Heart left ventricle (tissue), 16 donors: ENCODE data around the gene LPP. TPM values are rescaled to one million over a fixed set of nuclear protein-coding genes. Genes with fewer than 3 reads are reported as not detected.
"Not testable (repeated sequence)": the region's sequence is repeated elsewhere in the genome, so short reads cannot be mapped to it uniquely, and the experiment has no call there.

Source experiments
- ATAC-seq, 4 donors: fragments of 200-7000 bp; cut with Tn5 transposase; one replicate each; pipeline ENCODE4 v1.9.1; 2020 to 2022; ENCODE audit warnings: moderate library complexity in 4 of 4, mild to moderate bottlenecking in 3 of 4, moderate number of reproducible peaks in 1 of 4
- DNase-seq, 5 donors: peaks; one replicate each; pipeline ENCODE4 v3.0.0-alpha.2; 2020
- H3K27ac ChIP-seq, 12 donors: fragments of 200-600 bp; sonication (generic) in 4 of 12; one replicate each; pipeline versions ENCODE4 v1.5.0 to v1.8.0; 2016 to 2022; ENCODE audit warnings: mild to moderate bottlenecking in 2 of 12
- H3K27me3 ChIP-seq, 9 donors: fragments of 200-600 bp; sonication (generic) in 2 of 9; one replicate each; pipeline versions ENCODE4 v1.5.1 to v1.8.0; 2016 to 2022; ENCODE audit warnings: mild to moderate bottlenecking in 3 of 9
- H3K36me3 ChIP-seq, 9 donors: fragments of 200-600 bp; sonication (generic) in 2 of 9; one replicate each; pipeline versions ENCODE4 v1.5.0 to v1.8.0; 2018 to 2022; ENCODE audit warnings: mild to moderate bottlenecking in 2 of 9
- H3K4me1 ChIP-seq, 12 donors: fragments of 200-600 bp; sonication (generic) in 4 of 12; one replicate each; pipeline versions ENCODE4 v1.5.0 to v1.8.0; 2016 to 2022; ENCODE audit warnings: mild to moderate bottlenecking in 3 of 12
- H3K4me3 ChIP-seq, 12 donors: fragments of 200-600 bp; sonication (generic) in 4 of 12; one replicate each; pipeline versions ENCODE4 v1.5.0 to v1.8.0; 2017 to 2022; ENCODE audit warnings: mild to moderate bottlenecking in 9 of 12, moderate library complexity in 4 of 12
- H3K9me3 ChIP-seq, 12 donors: fragments of 200-600 bp; sonication (generic) in 4 of 12; one replicate each; pipeline versions ENCODE4 v1.5.0 to v1.8.0; 2016 to 2022; ENCODE audit warnings: mild to moderate bottlenecking in 1 of 12
- CTCF ChIP-seq, 12 donors: fragments of 200-600 bp; sonication (generic) in 4 of 12; IDR thresholded peaks; one replicate each; pipeline versions ENCODE4 v1.5.0 to v1.8.0; 2018 to 2022; ENCODE audit warnings: antibody characterized with exemption in 12 of 12, mild to moderate bottlenecking in 5 of 12
- POLR2A ChIP-seq, 2 donors: fragments of 450-650 bp; IDR thresholded peaks; one replicate each; pipeline ENCODE4 v1.6.1; 2017; ENCODE audit warnings: antibody characterized with exemption in 2 of 2, mild to moderate bottlenecking in 2 of 2, moderate library complexity in 2 of 2
- WGBS, 4 donors: extraction: QIAGEN DNeasy Blood & Tissue Kit in 2 of 4; methylation state at CpG; one replicate each; pipeline versions ENCODE4 v1.1.5 to v1.1.7; 2013 to 2018; 5-methylcytosine and 5-hydroxymethylcytosine counted together
- intact Hi-C, 10 donors: fragments of 100-400 bp; cut with DNase I; formaldehyde crosslinking; loops; one replicate each; pipeline versions ENCODE4 v1.11.1 to v1.14.2; 2022
- polyA plus RNA-seq, 2 donors: library from polyadenylated mRNA; stranded (reverse); fragments of 200-250 nt; gene quantifications; one replicate each; pipeline ENCODE4 v1.2.3, GENCODE V29; 2013
- total RNA-seq, 9 donors: library from RNA; depleted of rRNA in 2 of 9; stranded (reverse); fragments of >200 nt in 2 of 9; fragmentation: NEBNext Ultra II Directional in 3 of 9; extraction: Animal tissue kit (Norgen Biotek cat#: 25700) in 3 of 9; gene quantifications; one replicate each; pipeline versions ENCODE4 v1.1.0 to v1.2.4, GENCODE V29; 2016 to 2023
- donor health status: ischemic (EF 13 %, LVEDD 7.1; RV severe dilation, severe dysfunction).
- donor health status: healthy with polysubstance abuse.
- donor health status: DM: no; HTN: yes; CAD: no.
- donor health status: DM: no; HTN: no; CAD: no.
- donor health status: ischemic (EF 25% LVEDD 6.9; RV normal size, moderate dysfunction).
- donor health status: ischemic (EF 25% LVEDD 5.7; RV mildly dilated, moderate dysfunction).
- donor health status: healthy.
- donor health status: DM: yes; HTN: yes; CAD: no.
- donor health status: ischemic (EF 35%, LVEDD 5.7; RV mildly dilated, moderate dysfunction).
- donor health status: nonischemic (EF 11% LVEDD 7.7; RV severe dilation, severe dysfunction).
- donor health status: DM: yes; HTN: yes; CAD: no.
- donor health status: PGD.
- donor health status: ischemic (EF 29% LVEDD 5.4; RV normal size, mild dysfunction).
- donor health status: nonischemic (EF 23%, LVEDD 6.1; RV moderate dilation, normal function).

Gene LPP
- total and polyA plus RNA-seq, 11 donors, result 9.2 to 178 (median 100) TPM

- no peak for DNase-seq
- WGBS, 4 donors, result 56 to 84% (median 73%) methylated on average over 4 of the region's 4 CpGs
- TF ChIP-seq POLR2A (IDR thresholded peaks at IDR 0.05), result no peak
- no peak for TF ChIP-seq CTCF (IDR thresholded peaks at IDR 0.05)
- no peak overlapping the region for H3K4me3 ChIP-seq
- H3K27ac ChIP-seq, result peak overlapping the region in 1 of 12 donors; percentile 82
- intact Hi-C loops, result no loop called here
- no peaks in the 10 kb centered on the region for H3K36me3 ChIP-seq
- H3K4me1 ChIP-seq, result peaks cover 0 to 49% (median 0%) of the 10 kb centered on the region in 12 donors
- ATAC-seq, result peak in 3 of 4 donors; percentile 39 to 52 (median 39)
- no peaks in the 10 kb centered on the region for H3K9me3 ChIP-seq
- H3K27me3 ChIP-seq, result no peaks in the 10 kb centered on the region
Measured at GRCh38 chr3:188701485-188701969, 547.6 kb downstream of the LPP start.

- DNase-seq, intact Hi-C loops, H3K36me3 ChIP-seq, H3K9me3 ChIP-seq, ATAC-seq, H3K27me3 ChIP-seq, H3K4me3 ChIP-seq: not testable (repeated sequence)
- peaks cover 0 to 54% (median 0%) of the 10 kb centered on the region in 12 donors for H3K4me1 ChIP-seq
- H3K27ac ChIP-seq, result peak overlapping the region in 1 of 12 donors; percentile 82
- 93 to 96% (median 95%) methylated on average over 10 of the region's 10 CpGs for WGBS, 4 donors
Measured at GRCh38 chr3:188702028-188702427, 548.1 kb downstream of the LPP start.

GRCh38 chr3:188706176-188706575 lies 552.2 kb downstream of the LPP start:
- WGBS, 4 donors, result 89 to 98% (median 96%) methylated on average over 1 of the region's 1 CpG
- no peak overlapping the region for H3K4me3 ChIP-seq
- H3K9me3 ChIP-seq, result no peaks in the 10 kb centered on the region
- intact Hi-C loops, result no loop called here
- H3K4me1 ChIP-seq, result peaks cover 0 to 45% (median 0%) of the 10 kb centered on the region in 12 donors
- H3K27ac ChIP-seq, result no peak overlapping the region
- no peaks in the 10 kb centered on the region for H3K27me3 ChIP-seq
- DNase-seq, result no peak
- TF ChIP-seq CTCF (IDR thresholded peaks at IDR 0.05) (no peak), POLR2A (IDR thresholded peaks at IDR 0.05) (no peak)
- peaks cover 0 to 14% (median 0%) of the 10 kb centered on the region in 9 donors for H3K36me3 ChIP-seq
- no peak for ATAC-seq

- Histone ChIP-seq H3K27me3 (no peaks in the 10 kb centered on the region), H3K9me3 (no peaks in the 10 kb centered on the region), H3K4me1 (peaks cover 0 to 46% (median under 1%) of the 10 kb centered on the region in 12 donors), H3K27ac (no peak overlapping the region), H3K4me3 (no peak overlapping the region), H3K36me3 (peaks cover 0 to 14% (median 0%) of the 10 kb centered on the region in 9 donors)
- no peak for DNase-seq
- no peak for ATAC-seq
- intact Hi-C loops, result no loop called here
- no peak for TF ChIP-seq POLR2A (IDR thresholded peaks at IDR 0.05)
- TF ChIP-seq CTCF (IDR thresholded peaks at IDR 0.05), result no peak
- WGBS, 4 donors, result 84 to 95% (median 92%) methylated on average over 1 of the region's 1 CpG
Measured at GRCh38 chr3:188706599-188706998, 552.6 kb downstream of the LPP start.
